ENCODE measurements around the gene KCNAB1. TPM values are rescaled to one million over a fixed set of nuclear protein-coding genes. Genes with fewer than 3 reads are reported as not detected.

The KCNAB1 gene
- total and polyA plus RNA-seq, 10 of the 15 experiments (the other 5 are each of a cell fraction or from before 2014, with no cell fraction given), result 0.11 to 0.69 (median 0.43) TPM; not detected in 6

DNA sequence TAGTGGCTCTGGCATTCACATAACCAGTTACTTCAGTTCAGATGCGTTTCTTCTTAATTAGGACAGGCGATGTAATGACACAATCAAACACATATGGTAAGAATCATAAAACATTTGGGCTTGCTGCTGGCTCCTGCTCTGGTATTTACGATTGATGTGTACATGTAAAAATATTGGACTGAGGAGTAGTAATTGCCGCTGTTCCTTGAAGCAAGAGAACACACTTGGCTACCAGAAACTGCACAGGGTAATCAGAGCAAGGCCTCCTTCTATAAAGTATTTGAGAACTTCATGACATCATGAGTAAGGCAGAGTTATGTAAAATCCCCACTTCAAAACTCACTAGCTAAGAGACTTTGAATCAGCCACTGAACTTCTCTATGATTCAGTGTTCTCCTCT lies 276.5 kb downstream of the KCNAB1 start:
- Histone ChIP-seq H3K4me1 (ENCODE audit: control insufficient read depth, insufficient read depth, low read length) (no peaks in the 10 kb centered on the region), H3K9ac (ENCODE audit: control insufficient read depth, insufficient read depth, low read length) (no peak overlapping the region), H3K4me3 (no peak overlapping the region), H3K27ac (ENCODE audit: control insufficient read depth, insufficient read depth) (no peak overlapping the region), H3K79me2 (ENCODE audit: control insufficient read depth, insufficient read depth, low read length) (no peaks in the 10 kb centered on the region), H3K9me3 (replicated peaks; ENCODE audit: control insufficient read depth, insufficient read depth, low read length) (no peaks in the 10 kb centered on the region), H3K36me3 (ENCODE audit: control insufficient read depth in 2 of 2, insufficient read depth in 2 of 2, low read length in 1 of 2) (no peaks in the 10 kb centered on the region), H4K20me1 (ENCODE audit: control insufficient read depth, insufficient read depth) (no peaks in the 10 kb centered on the region), H3K4me2 (ENCODE audit: control insufficient read depth, insufficient read depth) (no peak overlapping the region), H3K27me3 (replicated peaks in 1 of 2; ENCODE audit: control insufficient read depth in 2 of 2, insufficient read depth in 2 of 2, low read length in 1 of 2) (no peaks in the 10 kb centered on the region; a peak in 3 of 4 replicates), H2AFZ (ENCODE audit: control insufficient read depth, low read depth, low read length) (no peak overlapping the region)
- SMC1A ChIA-PET (ENCODE audit: uncharacterized antibody, unreplicated experiment), result interaction anchor here (0.7 to 1.3 kb wide), 2 partner anchors 113 to 340 kb away, joined by 3 read pairs; no protein-coding TSS in a partner anchor
- CTCF ChIA-PET, result interaction anchor here (3.7 kb wide), 1 partner anchor 14 kb away, joined by 34 read pairs; no protein-coding TSS in a partner anchor
- TF ChIP-seq FOXM1 (IDR thresholded peaks at IDR 0.05; ENCODE audit: low read depth, low read length) (no peak), SP1 (IDR thresholded peaks at IDR 0.05; ENCODE audit: low read depth, low read length) (no peak), SUZ12 (IDR thresholded peaks at IDR 0.05; ENCODE audit: unreplicated experiment) (no peak), ZNF384 (IDR thresholded peaks at IDR 0.05; ENCODE audit: borderline replicate concordance, low read depth, low read length) (no peak), SPI1 (IDR thresholded peaks at IDR 0.05; ENCODE audit: borderline replicate concordance, insufficient read depth, low read depth, low read length) (no peak), BACH1 (IDR thresholded peaks at IDR 0.05; ENCODE audit: borderline replicate concordance) (no peak), CBX5 (IDR thresholded peaks at IDR 0.05; ENCODE audit: low read depth) (no peak), ZSCAN29 (IDR thresholded peaks at IDR 0.05) (no peak), BHLHE40 (IDR thresholded peaks at IDR 0.05; ENCODE audit: borderline replicate concordance in 1 of 2, low read depth in 2 of 2, low read length in 1 of 2) (no peak), RB1 (IDR thresholded peaks at IDR 0.05; ENCODE audit: borderline replicate concordance) (no peak), POU2F2 (IDR thresholded peaks at IDR 0.05; ENCODE audit: borderline replicate concordance, low read depth, low read length) (no peak), POLR2AphosphoS2 (IDR thresholded peaks at IDR 0.05; ENCODE audit: low read depth, low read length) (no peak), SUPT20H (IDR thresholded peaks at IDR 0.05; ENCODE audit: borderline replicate concordance, control insufficient read depth, low read depth, low read length) (no peak), IKZF1 (conservative IDR thresholded peaks at IDR 0.05) (no peak)
- TF ChIP-seq, protein P1, sequence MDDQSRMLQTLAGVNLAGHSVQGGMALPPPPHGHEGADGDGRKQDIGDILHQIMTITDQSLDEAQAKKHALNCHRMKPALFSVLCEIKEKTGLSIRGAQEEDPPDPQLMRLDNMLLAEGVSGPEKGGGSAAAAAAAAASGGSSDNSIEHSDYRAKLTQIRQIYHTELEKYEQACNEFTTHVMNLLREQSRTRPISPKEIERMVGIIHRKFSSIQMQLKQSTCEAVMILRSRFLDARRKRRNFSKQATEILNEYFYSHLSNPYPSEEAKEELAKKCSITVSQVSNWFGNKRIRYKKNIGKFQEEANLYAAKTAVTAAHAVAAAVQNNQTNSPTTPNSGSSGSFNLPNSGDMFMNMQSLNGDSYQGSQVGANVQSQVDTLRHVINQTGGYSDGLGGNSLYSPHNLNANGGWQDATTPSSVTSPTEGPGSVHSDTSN (IDR thresholded peaks at IDR 0.05; ENCODE audit: insufficient replicate concordance, low read depth, low read length), result no peak
- TF ChIP-seq, protein P2, sequence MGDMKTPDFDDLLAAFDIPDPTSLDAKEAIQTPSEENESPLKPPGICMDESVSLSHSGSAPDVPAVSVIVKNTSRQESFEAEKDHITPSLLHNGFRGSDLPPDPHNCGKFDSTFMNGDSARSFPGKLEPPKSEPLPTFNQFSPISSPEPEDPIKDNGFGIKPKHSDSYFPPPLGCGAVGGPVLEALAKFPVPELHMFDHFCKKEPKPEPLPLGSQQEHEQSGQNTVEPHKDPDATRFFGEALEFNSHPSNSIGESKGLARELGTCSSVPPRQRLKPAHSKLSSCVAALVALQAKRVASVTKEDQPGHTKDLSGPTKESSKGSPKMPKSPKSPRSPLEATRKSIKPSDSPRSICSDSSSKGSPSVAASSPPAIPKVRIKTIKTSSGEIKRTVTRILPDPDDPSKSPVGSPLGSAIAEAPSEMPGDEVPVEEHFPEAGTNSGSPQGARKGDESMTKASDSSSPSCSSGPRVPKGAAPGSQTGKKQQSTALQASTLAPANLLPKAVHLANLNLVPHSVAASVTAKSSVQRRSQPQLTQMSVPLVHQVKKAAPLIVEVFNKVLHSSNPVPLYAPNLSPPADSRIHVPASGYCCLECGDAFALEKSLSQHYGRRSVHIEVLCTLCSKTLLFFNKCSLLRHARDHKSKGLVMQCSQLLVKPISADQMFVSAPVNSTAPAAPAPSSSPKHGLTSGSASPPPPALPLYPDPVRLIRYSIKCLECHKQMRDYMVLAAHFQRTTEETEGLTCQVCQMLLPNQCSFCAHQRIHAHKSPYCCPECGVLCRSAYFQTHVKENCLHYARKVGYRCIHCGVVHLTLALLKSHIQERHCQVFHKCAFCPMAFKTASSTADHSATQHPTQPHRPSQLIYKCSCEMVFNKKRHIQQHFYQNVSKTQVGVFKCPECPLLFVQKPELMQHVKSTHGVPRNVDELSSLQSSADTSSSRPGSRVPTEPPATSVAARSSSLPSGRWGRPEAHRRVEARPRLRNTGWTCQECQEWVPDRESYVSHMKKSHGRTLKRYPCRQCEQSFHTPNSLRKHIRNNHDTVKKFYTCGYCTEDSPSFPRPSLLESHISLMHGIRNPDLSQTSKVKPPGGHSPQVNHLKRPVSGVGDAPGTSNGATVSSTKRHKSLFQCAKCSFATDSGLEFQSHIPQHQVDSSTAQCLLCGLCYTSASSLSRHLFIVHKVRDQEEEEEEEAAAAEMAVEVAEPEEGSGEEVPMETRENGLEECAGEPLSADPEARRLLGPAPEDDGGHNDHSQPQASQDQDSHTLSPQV (IDR thresholded peaks at IDR 0.05), result no peak
- POLR2A ChIA-PET, result no interaction called here
- intact Hi-C loops (cut with micrococcal nuclease; ENCODE audit: unreplicated experiment), result no loop called here
- BruUV-seq (replicated peaks), result no TSS peak
- no peak for FAIRE-seq
- WGBS (ENCODE audit: insufficient coverage, insufficient replicate concordance, low lambda C conversion rate, missing lambda C conversion rate), result 19% methylated on average over 4 of the region's 4 CpGs
- in situ Hi-C loops (cut with MboI), result no loop called here
- DNase-seq (ENCODE audit: low read depth, low spot score), result no peak
- no peak for ATAC-seq
- RAD21 ChIA-PET (ENCODE audit: unreplicated experiment), result interaction anchor here (0.7 kb wide), 1 partner anchor 14 kb away, joined by 3 read pairs; no protein-coding TSS in a partner anchor
